ENCODE data around the gene PARVB. TPM values are rescaled to one million over a fixed set of nuclear protein-coding genes. Genes with fewer than 3 reads are reported as not detected.

Gene PARVB
- total and polyA plus RNA-seq, 5 donors from 2014 or later = 3.7 to 20.6 (median 6.2) TPM

DNA sequence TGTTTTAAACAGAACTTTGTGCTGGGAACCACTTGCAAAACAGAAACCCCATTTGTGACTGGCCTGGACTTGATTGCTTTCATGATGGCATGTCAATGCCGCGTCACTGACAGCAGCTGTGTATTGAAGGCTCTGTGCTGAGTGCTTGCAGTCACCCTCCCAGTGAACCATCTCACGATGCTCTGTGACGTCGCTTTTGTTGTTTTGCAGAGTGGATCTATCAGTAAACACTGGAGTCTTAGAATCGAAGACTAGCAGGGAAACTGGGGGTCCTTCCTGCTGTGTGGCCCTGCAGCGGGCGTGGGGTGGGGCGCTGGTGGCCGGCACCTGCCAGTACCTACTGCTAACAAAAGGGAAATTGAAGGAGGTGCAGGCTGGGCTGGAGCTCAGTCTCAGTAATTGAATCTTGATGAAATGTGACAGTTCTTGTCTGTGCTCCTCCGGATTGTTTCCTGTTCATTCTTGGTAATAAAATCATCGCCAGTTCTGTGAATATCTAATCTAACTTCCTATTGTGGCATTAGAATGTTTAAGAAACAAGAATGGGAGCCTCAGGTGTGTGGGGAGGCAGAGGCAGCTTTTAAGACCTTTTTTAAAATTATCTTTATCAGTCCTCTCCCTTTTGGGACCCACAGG lies 106.1 kb downstream of the PARVB start:
- no peak overlapping the region for H3K27ac ChIP-seq (ENCODE audit: insufficient read depth, low read length, poor library complexity, severe bottlenecking)
- Mint-ChIP-seq H3K36me3 (peaks cover 17% of the 10 kb centered on the region), H3K4me1 (peaks cover 0 to 21% (median 12%) of the 10 kb centered on the region in 4 donors), H3K9me3 (peaks cover 0 to 19% (median 5%) of the 10 kb centered on the region in 7 donors), H3K27me3 (no peaks in the 10 kb centered on the region), H3K27ac (peak overlapping the region; percentile 53 to 75 (median 65)), H3K4me3 (peak overlapping the region in 1 of 4 donors; percentile 73)
- H3K4me1 ChIP-seq (ENCODE audit: control insufficient read depth, insufficient read depth, low read length, poor library complexity, severe bottlenecking) = no peaks in the 10 kb centered on the region
- no peak overlapping the region for H3K4me3 ChIP-seq (ENCODE audit: low read depth, low read length)
- H3K9me3 ChIP-seq (ENCODE audit: control insufficient read depth in 2 of 2, low read length in 2 of 2) = peaks cover 6 to 15% of the 10 kb centered on the region in 2 experiments
- peaks cover 16% of the 10 kb centered on the region for H3K36me3 ChIP-seq (ENCODE audit: control insufficient read depth, insufficient read depth, low read length)
- DNase-seq (peak in 1 of 3 donors; percentile 80), ATAC-seq (ENCODE audit: low read depth in 2 of 2) (peak; percentile 50 to 74)
- H3K27me3 ChIP-seq (ENCODE audit: control insufficient read depth, insufficient read depth, low read length) = no peaks in the 10 kb centered on the region

DNA sequence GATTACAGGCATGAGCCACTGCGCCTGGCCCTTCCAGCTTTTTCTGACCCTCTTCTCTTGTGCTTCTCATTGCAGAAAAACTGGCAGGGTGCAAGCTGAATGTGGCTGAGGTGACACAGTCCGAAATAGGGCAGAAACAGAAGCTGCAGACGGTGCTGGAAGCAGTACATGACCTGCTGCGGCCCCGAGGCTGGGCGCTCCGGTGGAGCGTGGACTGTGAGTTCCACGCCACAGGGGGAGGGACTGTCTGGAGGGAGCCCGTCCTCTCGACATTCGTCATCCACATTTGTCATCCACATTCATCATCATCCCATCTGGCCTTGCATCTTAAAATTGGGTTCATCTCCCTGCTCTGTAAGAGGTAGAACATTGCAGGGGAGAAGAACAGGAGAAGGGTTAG lies 107.3 kb downstream of the PARVB start:
- no peak overlapping the region for H3K27ac ChIP-seq (ENCODE audit: insufficient read depth, low read length, poor library complexity, severe bottlenecking)
- H3K4me1 Mint-ChIP-seq = peaks cover 0 to 22% (median 12%) of the 10 kb centered on the region in 4 donors
- H3K4me1 ChIP-seq (ENCODE audit: control insufficient read depth, insufficient read depth, low read length, poor library complexity, severe bottlenecking) = no peaks in the 10 kb centered on the region
- peaks cover 0 to 13% (median 3%) of the 10 kb centered on the region in 7 donors for H3K9me3 Mint-ChIP-seq
- H3K4me3 Mint-ChIP-seq = no peak overlapping the region
- no peaks in the 10 kb centered on the region for H3K27me3 Mint-ChIP-seq
- peaks cover 0 to 7% of the 10 kb centered on the region in 2 experiments for H3K9me3 ChIP-seq (ENCODE audit: control insufficient read depth in 2 of 2, low read length in 2 of 2)
- H3K4me3 ChIP-seq (ENCODE audit: low read depth, low read length) = no peak overlapping the region
- H3K27ac Mint-ChIP-seq = no peak overlapping the region
- DNase-seq (no peak), ATAC-seq (ENCODE audit: low read depth in 2 of 2) (no peak)
- H3K36me3 Mint-ChIP-seq = peaks cover 18% of the 10 kb centered on the region
- peaks cover 14% of the 10 kb centered on the region for H3K36me3 ChIP-seq (ENCODE audit: control insufficient read depth, insufficient read depth, low read length)
- no peaks in the 10 kb centered on the region for H3K27me3 ChIP-seq (ENCODE audit: control insufficient read depth, insufficient read depth, low read length)

DNA sequence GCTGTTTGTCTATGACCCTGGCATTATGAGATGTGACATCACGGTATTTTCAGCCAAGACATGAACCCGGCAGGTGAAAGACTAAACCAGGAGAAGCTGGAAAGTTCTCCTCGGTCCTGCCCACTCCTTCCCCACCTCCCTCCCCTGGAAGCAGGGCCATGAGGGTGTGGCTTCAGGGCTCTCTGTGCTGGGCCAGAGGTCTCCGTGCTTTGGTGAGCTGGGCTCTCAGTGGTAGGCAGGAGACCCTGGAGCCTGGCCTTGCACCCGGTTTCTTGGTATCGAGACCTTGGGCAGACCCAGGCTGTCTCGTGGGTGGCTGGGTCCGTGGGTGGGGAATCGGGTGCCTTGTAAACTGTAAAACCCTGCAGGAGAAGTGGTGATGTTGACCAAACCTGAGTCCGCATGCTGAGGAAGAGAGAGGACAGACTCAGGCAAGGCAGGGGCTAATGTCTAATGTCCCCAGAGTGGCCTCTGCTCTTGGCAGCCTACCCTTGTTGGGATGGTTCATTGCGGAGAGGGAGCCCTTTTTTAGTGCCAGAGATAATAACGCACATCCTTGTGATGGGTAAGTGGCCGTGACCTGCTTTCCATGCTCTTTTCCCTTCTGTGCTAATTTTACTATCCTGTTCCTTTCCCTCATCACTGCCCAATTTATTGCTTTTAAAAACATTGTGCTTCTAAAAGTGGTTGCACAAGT lies 108.0 kb downstream of the PARVB start:
- no peaks in the 10 kb centered on the region for H3K4me1 ChIP-seq (ENCODE audit: control insufficient read depth, insufficient read depth, low read length, poor library complexity, severe bottlenecking)
- peaks cover 2 to 4% of the 10 kb centered on the region in 2 experiments for H3K9me3 ChIP-seq (ENCODE audit: control insufficient read depth in 2 of 2, low read length in 2 of 2)
- peaks cover 0 to 22% (median 12%) of the 10 kb centered on the region in 4 donors for H3K4me1 Mint-ChIP-seq
- peaks cover 17% of the 10 kb centered on the region for H3K36me3 ChIP-seq (ENCODE audit: control insufficient read depth, insufficient read depth, low read length)
- ATAC-seq (ENCODE audit: low read depth in 2 of 2) (no peak), DNase-seq (no peak)
- no peak overlapping the region for H3K4me3 ChIP-seq (ENCODE audit: low read depth, low read length)
- H3K27ac Mint-ChIP-seq = no peak overlapping the region
- no peak overlapping the region for H3K4me3 Mint-ChIP-seq
- H3K27ac ChIP-seq (ENCODE audit: insufficient read depth, low read length, poor library complexity, severe bottlenecking) = no peak overlapping the region
- H3K27me3 Mint-ChIP-seq = no peaks in the 10 kb centered on the region
- no peaks in the 10 kb centered on the region for H3K27me3 ChIP-seq (ENCODE audit: control insufficient read depth, insufficient read depth, low read length)
- peaks cover 0 to 12% (median 3%) of the 10 kb centered on the region in 7 donors for H3K9me3 Mint-ChIP-seq
- peaks cover 18% of the 10 kb centered on the region for H3K36me3 Mint-ChIP-seq

DNA sequence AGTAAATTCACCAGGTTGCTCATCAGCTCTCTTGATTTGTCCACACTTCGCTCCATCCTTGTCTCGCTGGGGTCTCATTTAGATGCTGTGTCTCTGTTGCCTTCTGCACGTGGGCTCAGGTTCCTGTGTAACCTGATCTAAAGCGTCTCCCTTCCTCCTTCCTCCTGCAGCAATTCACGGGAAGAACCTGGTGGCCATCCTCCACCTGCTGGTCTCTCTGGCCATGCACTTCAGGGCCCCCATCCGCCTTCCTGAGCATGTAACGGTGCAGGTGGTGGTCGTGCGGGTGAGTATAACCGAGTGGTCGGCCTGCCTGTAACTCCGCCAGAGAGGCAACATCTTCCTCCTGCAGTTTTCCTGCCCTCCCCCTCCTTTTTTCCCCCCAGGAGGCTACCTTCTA lies 108.6 kb downstream of the PARVB start:
- Mint-ChIP-seq H3K27me3 (no peaks in the 10 kb centered on the region), H3K4me3 (no peak overlapping the region), H3K36me3 (peaks cover 17% of the 10 kb centered on the region), H3K27ac (no peak overlapping the region), H3K9me3 (peaks cover 0 to 14% (median 3%) of the 10 kb centered on the region in 7 donors), H3K4me1 (peaks cover 0 to 22% (median 12%) of the 10 kb centered on the region in 4 donors)
- peaks cover 23% of the 10 kb centered on the region for H3K36me3 ChIP-seq (ENCODE audit: control insufficient read depth, insufficient read depth, low read length)
- H3K9me3 ChIP-seq (ENCODE audit: control insufficient read depth in 2 of 2, low read length in 2 of 2) = peaks cover 8% of the 10 kb centered on the region in 2 experiments
- no peak overlapping the region for H3K27ac ChIP-seq (ENCODE audit: insufficient read depth, low read length, poor library complexity, severe bottlenecking)
- no peaks in the 10 kb centered on the region for H3K4me1 ChIP-seq (ENCODE audit: control insufficient read depth, insufficient read depth, low read length, poor library complexity, severe bottlenecking)
- ATAC-seq (ENCODE audit: low read depth in 2 of 2) = no peak
- H3K27me3 ChIP-seq (ENCODE audit: control insufficient read depth, insufficient read depth, low read length) = no peaks in the 10 kb centered on the region
- DNase-seq = no peak
- H3K4me3 ChIP-seq (ENCODE audit: low read depth, low read length) = no peak overlapping the region

- Histone ChIP-seq H3K9me3 (ENCODE audit: control insufficient read depth in 2 of 2, low read length in 2 of 2) (peaks cover 8 to 11% of the 10 kb centered on the region in 2 experiments), H3K27me3 (ENCODE audit: control insufficient read depth, insufficient read depth, low read length) (no peaks in the 10 kb centered on the region), H3K4me1 (ENCODE audit: control insufficient read depth, insufficient read depth, low read length, poor library complexity, severe bottlenecking) (no peaks in the 10 kb centered on the region), H3K36me3 (ENCODE audit: control insufficient read depth, insufficient read depth, low read length) (peaks cover 27% of the 10 kb centered on the region), H3K27ac (ENCODE audit: insufficient read depth, low read length, poor library complexity, severe bottlenecking) (no peak overlapping the region), H3K4me3 (ENCODE audit: low read depth, low read length) (no peak overlapping the region)
- H3K4me1 Mint-ChIP-seq = peaks cover 0 to 22% (median 12%) of the 10 kb centered on the region in 4 donors
- H3K9me3 Mint-ChIP-seq = peaks cover 0 to 16% (median 3%) of the 10 kb centered on the region in 7 donors
- peaks cover 18% of the 10 kb centered on the region for H3K36me3 Mint-ChIP-seq
- DNase-seq = no peak
- no peak overlapping the region for H3K4me3 Mint-ChIP-seq
- no peak for ATAC-seq (ENCODE audit: low read depth in 2 of 2)
- no peak overlapping the region for H3K27ac Mint-ChIP-seq
- no peaks in the 10 kb centered on the region for H3K27me3 Mint-ChIP-seq
Measured at GRCh38 chr22:44133161-44133560, 109.1 kb downstream of the PARVB start.

GRCh38 chr22:44133901-44134571 lies 109.9 kb downstream of the PARVB start:
- H3K9me3 ChIP-seq (ENCODE audit: control insufficient read depth in 2 of 2, low read length in 2 of 2) = peaks cover 8 to 11% of the 10 kb centered on the region in 2 experiments
- Mint-ChIP-seq H3K27me3 (no peaks in the 10 kb centered on the region), H3K36me3 (peaks cover 18% of the 10 kb centered on the region), H3K27ac (no peak overlapping the region), H3K4me3 (no peak overlapping the region), H3K4me1 (peaks cover 0 to 22% (median 12%) of the 10 kb centered on the region in 4 donors), H3K9me3 (peaks cover 0 to 18% (median 3%) of the 10 kb centered on the region in 7 donors)
- no peak overlapping the region for H3K4me3 ChIP-seq (ENCODE audit: low read depth, low read length)
- H3K27me3 ChIP-seq (ENCODE audit: control insufficient read depth, insufficient read depth, low read length) = no peaks in the 10 kb centered on the region
- DNase-seq (no peak), ATAC-seq (ENCODE audit: low read depth in 2 of 2) (no peak)
- H3K27ac ChIP-seq (ENCODE audit: insufficient read depth, low read length, poor library complexity, severe bottlenecking) = no peak overlapping the region
- no peaks in the 10 kb centered on the region for H3K4me1 ChIP-seq (ENCODE audit: control insufficient read depth, insufficient read depth, low read length, poor library complexity, severe bottlenecking)
- peaks cover 28% of the 10 kb centered on the region for H3K36me3 ChIP-seq (ENCODE audit: control insufficient read depth, insufficient read depth, low read length)

GRCh38 chr22:44136112-44136511 lies 112.0 kb downstream of the PARVB start:
- peaks cover 28% of the 10 kb centered on the region for H3K36me3 ChIP-seq (ENCODE audit: control insufficient read depth, insufficient read depth, low read length)
- H3K4me3 ChIP-seq (ENCODE audit: low read depth, low read length) = no peak overlapping the region
- peaks cover 8 to 11% of the 10 kb centered on the region in 2 experiments for H3K9me3 ChIP-seq (ENCODE audit: control insufficient read depth in 2 of 2, low read length in 2 of 2)
- Mint-ChIP-seq H3K27ac (no peak overlapping the region), H3K4me3 (no peak overlapping the region), H3K36me3 (peaks cover 24% of the 10 kb centered on the region), H3K4me1 (peaks cover 0 to 8% (median 0%) of the 10 kb centered on the region in 4 donors), H3K9me3 (peaks cover 0 to 19% (median 3%) of the 10 kb centered on the region in 7 donors), H3K27me3 (no peaks in the 10 kb centered on the region)
- no peak overlapping the region for H3K27ac ChIP-seq (ENCODE audit: insufficient read depth, low read length, poor library complexity, severe bottlenecking)
- H3K27me3 ChIP-seq (ENCODE audit: control insufficient read depth, insufficient read depth, low read length) = no peaks in the 10 kb centered on the region
- ATAC-seq (ENCODE audit: low read depth in 2 of 2) = no peak
- H3K4me1 ChIP-seq (ENCODE audit: control insufficient read depth, insufficient read depth, low read length, poor library complexity, severe bottlenecking) = no peaks in the 10 kb centered on the region
- DNase-seq = no peak

Data from CD4-positive, CD25-positive, alpha-beta regulatory T cell (primary cell).